Endothelial cell of umbilical vein (primary cell): ENCODE data around the gene RASSF5. TPM values are rescaled to one million over a fixed set of nuclear protein-coding genes. Genes with fewer than 3 reads are reported as not detected.

Source experiments
- BruUV-seq: library from RNA; stranded (reverse); fragments of 400-500 nt; replicated peaks from 2 replicates; lab custom pipeline; 2021; lab: Mats Ljungman, UMichigan
- CTCF ChIA-PET: fragments of 300-600, 350-600 bp; sonication (Branson Sonifier 250); formaldehyde crosslinking; loops from one replicate; lab custom pipeline; 2021; ENCODE audit warnings: antibody characterized with exemption, inconsistent platforms; lab: Charles Lee
- POLR2A ChIA-PET: fragments of 300-600, 350-600 bp; sonication (Branson Sonifier 250); formaldehyde crosslinking; loops from one replicate; lab custom pipeline; 2021; ENCODE audit warnings: antibody characterized with exemption, inconsistent platforms; lab: Charles Lee
- DNase-seq: peaks from one replicate; pipeline ENCODE4 v3.0.0-alpha.2; 2011; ENCODE audit warnings: low read depth, low spot score
- FAIRE-seq: peaks from 2 replicates; lab custom pipeline; 2011; peaks lifted over from hg19 to GRCh38; lab: Jason Lieb, UNC
- H2AFZ ChIP-seq: 2 replicates; pipeline ENCODE4 v1.6.0; 2012; ENCODE audit warnings: low read depth, low read length, control low read depth, inconsistent platforms
- H3K27ac ChIP-seq: 2 replicates; pipeline ENCODE4 v1.5.1; 2011; ENCODE audit warnings: low read depth, mild to moderate bottlenecking, control low read depth, low read length, moderate library complexity; ENCODE audit not compliant: insufficient read depth
- H3K27me3 ChIP-seq, 2 experiments: 2 replicates each; pipeline versions ENCODE4 v1.6.0 to v1.6.1; 2011; ENCODE audit warnings: low read length in 2 of 2, mixed read lengths in 1 of 2; ENCODE audit not compliant: control insufficient read depth in 2 of 2, insufficient read depth in 2 of 2
- H3K36me3 ChIP-seq, 2 experiments: 2 replicates in 1 of 2; 3 replicates in 1 of 2; pipeline ENCODE4 v1.5.1; 2011; ENCODE audit warnings: low read length in 2 of 2, mild to moderate bottlenecking in 1 of 2, moderate library complexity in 1 of 2; ENCODE audit not compliant: control insufficient read depth in 2 of 2, insufficient read depth in 2 of 2; ENCODE audit errors: extremely low read depth in 1 of 2
- H3K4me1 ChIP-seq: 3 replicates; pipeline ENCODE4 v1.5.1; 2011; ENCODE audit warnings: mild to moderate bottlenecking, low read length; ENCODE audit not compliant: control insufficient read depth, insufficient read depth; ENCODE audit errors: extremely low read depth
- H3K4me2 ChIP-seq: 2 replicates; pipeline ENCODE4 v1.6.1; 2011; ENCODE audit warnings: low read length, control low read depth, mixed read lengths; ENCODE audit not compliant: insufficient read depth
- H3K4me3 ChIP-seq, 3 experiments: fragments of 200-600 bp in 1 of 3; sonication (generic), shearing (Covaris generic) in 1 of 3; replicated peaks in 1 of 3; 2 replicates each; pipeline ENCODE4 v1.5.1; 2011 to 2016; ENCODE audit warnings: control low read depth in 3 of 3, low read length in 3 of 3, mild to moderate bottlenecking in 2 of 3, inconsistent platforms in 1 of 3, low read depth in 1 of 3, moderate library complexity in 1 of 3; ENCODE audit not compliant: insufficient read depth in 1 of 3
- H3K79me2 ChIP-seq: 2 replicates; pipeline ENCODE4 v1.6.0; 2012; ENCODE audit warnings: low read length, inconsistent platforms; ENCODE audit not compliant: control insufficient read depth, insufficient read depth
- H3K9ac ChIP-seq: replicated peaks from 2 replicates; pipeline ENCODE3; 2011; ENCODE audit warnings: low read length, control low read depth; ENCODE audit not compliant: insufficient read depth; ENCODE audit errors: extremely low read depth
- H3K9me1 ChIP-seq: replicated peaks from 3 replicates; pipeline ENCODE4 v1.6.0; 2011; ENCODE audit warnings: mild to moderate bottlenecking, low read length; ENCODE audit not compliant: control insufficient read depth, insufficient read depth; ENCODE audit errors: extremely low read depth
- H3K9me3 ChIP-seq: replicated peaks from 2 replicates; pipeline ENCODE4 v1.5.1; 2012; ENCODE audit warnings: low read length, inconsistent platforms; ENCODE audit not compliant: control insufficient read depth, insufficient read depth
- H4K20me1 ChIP-seq: replicated peaks from 2 replicates; pipeline ENCODE3; 2011; ENCODE audit warnings: mild to moderate bottlenecking, low read length; ENCODE audit not compliant: control insufficient read depth, insufficient read depth; ENCODE audit errors: extremely low read depth
- EZH2 ChIP-seq: IDR thresholded peaks from 2 replicates; pipeline ENCODE4 v1.6.1; 2012; ENCODE audit warnings: borderline replicate concordance, low read depth, mild to moderate bottlenecking, moderate library complexity, low read length, inconsistent platforms; ENCODE audit not compliant: severe bottlenecking
- FOS ChIP-seq: IDR thresholded peaks from 2 replicates; pipeline ENCODE4 v1.6.1; 2011; ENCODE audit warnings: mild to moderate bottlenecking, low read length, moderate library complexity, borderline replicate concordance; ENCODE audit not compliant: insufficient read depth
- GATA2 ChIP-seq: IDR thresholded peaks from 2 replicates; pipeline ENCODE4 v1.7.0; 2011; ENCODE audit warnings: low read depth, mild to moderate bottlenecking, moderate library complexity, mixed read lengths, low read length; ENCODE audit not compliant: insufficient read length, insufficient read depth
- JUN ChIP-seq: IDR thresholded peaks from 2 replicates; pipeline ENCODE4 v1.6.1; 2011; ENCODE audit warnings: borderline replicate concordance, low read depth; ENCODE audit not compliant: insufficient read length, insufficient read depth
- MYC ChIP-seq: IDR thresholded peaks from one replicate; pipeline ENCODE4 v1.6.1; 2011; ENCODE audit warnings: mild to moderate bottlenecking, low read depth, low read length
- POLR2A ChIP-seq: IDR thresholded peaks from 2 replicates; pipeline ENCODE4 v1.6.1; 2012; ENCODE audit warnings: low read depth, mild to moderate bottlenecking, control low read depth, low read length
- POLR2AphosphoS5 ChIP-seq: IDR thresholded peaks from 2 replicates; pipeline ENCODE4 v1.6.1; 2012; ENCODE audit warnings: low read depth, mild to moderate bottlenecking, control low read depth, low read length, moderate library complexity; ENCODE audit not compliant: insufficient read depth
- dilution Hi-C: fragments of 300-500 bp; cut with MboI; formaldehyde crosslinking; loops from one replicate; pipeline ENCODE4 v1.15.0; 2019; ENCODE audit warnings: low sequenced_read_pairs; ENCODE audit not compliant: extremely low pct_ligation_motif_present
- intact Hi-C: fragments of 100-400 bp; cut with micrococcal nuclease; formaldehyde crosslinking; loops from one replicate; pipeline ENCODE4 v1.10.0; 2022
- polyA plus RNA-seq, 4 experiments: library from polyadenylated mRNA; depleted of rRNA in 3 of 4; stranded (reverse) in 3 of 4; unstranded in 1 of 4; fragments of >200 nt; gene quantifications; 2 replicates each; pipeline versions ENCODE4 v1.2.1 to v1.2.3, GENCODE V29; 2011 to 2012; ENCODE audit warnings: missing spikeins in 1 of 4
- total RNA-seq: library from RNA; stranded (reverse); gene quantifications from 2 replicates; pipeline ENCODE4 v1.2.3, GENCODE V29; 2021
- TF ChIP-seq, protein P1 (sequence below): IDR thresholded peaks from 2 replicates; pipeline ENCODE4 v1.6.1; 2011; ENCODE audit not compliant: insufficient read depth, insufficient read length

RASSF5 gene
- total and polyA plus RNA-seq, 2 donors (not counting 3 experiments of a cell fraction or from before 2014, with no cell fraction given): 0.23 to 0.60 TPM

DNA sequence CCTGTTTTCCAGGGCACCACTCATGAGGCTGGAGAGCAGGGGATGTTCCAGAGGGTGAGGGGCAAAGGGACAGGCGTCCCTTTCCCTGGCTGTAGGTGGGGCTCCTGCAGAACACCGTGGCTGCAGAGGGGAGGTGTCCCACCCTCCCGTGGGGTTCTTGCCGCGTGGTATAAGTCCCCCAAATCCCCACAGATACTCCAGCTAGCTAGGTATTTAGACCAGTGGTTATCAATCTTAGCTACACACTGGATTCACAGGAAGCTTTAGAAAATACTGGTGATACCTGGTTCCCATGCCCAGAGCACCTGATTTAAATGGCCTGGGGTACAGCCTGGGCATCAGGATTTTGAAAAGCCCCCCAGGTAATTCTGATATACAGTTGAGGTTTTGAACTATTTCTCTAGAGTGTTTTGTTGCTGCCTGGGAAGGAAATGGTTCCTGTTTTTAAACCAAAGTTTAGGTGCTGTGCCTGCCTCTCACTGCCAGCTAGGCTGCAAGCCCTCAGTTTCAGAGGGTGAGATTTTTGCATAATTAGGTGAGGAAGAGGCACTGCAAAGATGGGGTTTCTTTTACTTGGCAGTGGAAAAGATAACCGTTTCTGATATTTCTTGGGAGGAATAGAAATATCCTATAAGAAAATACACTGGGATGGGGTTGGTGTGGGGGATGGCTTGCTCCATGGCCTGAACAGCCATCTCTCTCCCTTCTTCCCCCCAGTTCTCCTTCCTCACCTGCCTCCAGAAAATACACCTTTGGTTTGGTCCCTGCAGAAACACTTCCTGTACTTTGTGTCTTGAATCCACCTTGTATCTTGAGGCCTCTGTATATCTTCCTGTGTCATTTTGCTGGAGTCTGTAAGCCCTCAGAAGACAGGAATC, 51.7 kb downstream of the RASSF5 start:
- H4K20me1 ChIP-seq: no peaks in the 10 kb centered on the region
- H3K36me3 ChIP-seq: no peaks in the 10 kb centered on the region
- ChIA-PET CTCF (interaction anchor here (1.0 to 1.8 kb wide), 5 partner anchors 8 to 24 kb away, joined by 4 to 11 read pairs (median 4); no protein-coding TSS in a partner anchor), POLR2A (no interaction called here)
- H3K9me1 ChIP-seq: no peaks in the 10 kb centered on the region
- no peak overlapping the region for H3K4me2 ChIP-seq
- no peak overlapping the region for H3K4me3 ChIP-seq
- no peaks in the 10 kb centered on the region for H3K9me3 ChIP-seq
- dilution Hi-C loops: no loop called here
- H3K4me1 ChIP-seq: peaks cover 6% of the 10 kb centered on the region
- no peak overlapping the region for H3K27ac ChIP-seq
- no peak overlapping the region for H3K9ac ChIP-seq
- FAIRE-seq: no peak
- H3K79me2 ChIP-seq: no peaks in the 10 kb centered on the region
- TF ChIP-seq JUN: no peak
- no peak overlapping the region for H2AFZ ChIP-seq
- DNase-seq: no peak
- peaks cover 24% of the 10 kb centered on the region in 2 experiments for H3K27me3 ChIP-seq
- intact Hi-C loops: no loop called here
- no TSS peak for BruUV-seq

DNA sequence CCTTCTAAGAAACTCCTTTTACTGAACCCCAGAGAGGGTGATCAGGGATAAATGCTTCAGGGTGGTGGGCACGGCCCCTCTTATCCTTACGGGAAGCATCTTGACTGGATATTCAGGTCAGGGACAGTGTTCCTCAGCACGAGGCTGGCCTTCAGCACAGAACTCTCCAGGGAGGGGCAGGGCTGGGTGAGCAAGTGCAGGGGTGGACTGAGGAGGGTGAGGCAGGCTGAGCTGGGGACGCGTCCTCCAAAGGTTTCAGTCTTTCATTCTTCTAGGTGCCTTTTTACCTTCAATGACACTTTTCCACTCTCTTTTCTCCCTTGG, 52.3 kb downstream of the RASSF5 start:
- POLR2A ChIA-PET: no interaction called here
- no peak overlapping the region for H3K4me2 ChIP-seq
- H3K4me1 ChIP-seq: peaks cover 6% of the 10 kb centered on the region
- TF ChIP-seq MYC: no peak
- TF ChIP-seq, protein P1, sequence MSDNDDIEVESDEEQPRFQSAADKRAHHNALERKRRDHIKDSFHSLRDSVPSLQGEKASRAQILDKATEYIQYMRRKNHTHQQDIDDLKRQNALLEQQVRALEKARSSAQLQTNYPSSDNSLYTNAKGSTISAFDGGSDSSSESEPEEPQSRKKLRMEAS: no peak
- TF ChIP-seq FOS: no peak
- TF ChIP-seq POLR2AphosphoS5: no peak
- no peak for TF ChIP-seq GATA2
- no peak for TF ChIP-seq POLR2A
- TF ChIP-seq EZH2: no peak
- H3K27me3 ChIP-seq: peaks cover 22 to 24% of the 10 kb centered on the region in 2 experiments
- H4K20me1 ChIP-seq: no peaks in the 10 kb centered on the region
- no peaks in the 10 kb centered on the region for H3K9me3 ChIP-seq
- CTCF ChIA-PET: interaction anchor here (1.0 to 1.8 kb wide), 3 partner anchors 9 to 14 kb away, joined by 4 to 11 read pairs (median 5); no protein-coding TSS in a partner anchor
- intact Hi-C loops: no loop called here
- no peak overlapping the region for H3K27ac ChIP-seq
- no peaks in the 10 kb centered on the region for H3K36me3 ChIP-seq
- dilution Hi-C loops: no loop called here
- H2AFZ ChIP-seq: no peak overlapping the region
- no peak for DNase-seq
- H3K9me1 ChIP-seq: no peaks in the 10 kb centered on the region
- no peak overlapping the region for H3K4me3 ChIP-seq
- no TSS peak for BruUV-seq
- H3K9ac ChIP-seq: no peak overlapping the region
- FAIRE-seq: no peak
- no peaks in the 10 kb centered on the region for H3K79me2 ChIP-seq
